ENCODE measurements around the gene MRPL3. TPM values are rescaled to one million over a fixed set of nuclear protein-coding genes. Genes with fewer than 3 reads are reported as not detected.

The MRPL3 gene
- polyA plus RNA-seq, 1 of the 3 experiments (the other 2 are of a cell fraction), result 73.7 TPM

- H3K9me3 ChIP-seq, result no peaks in the 10 kb centered on the region
- CTCF ChIA-PET, result no interaction called here
These were observed 80.7 kb downstream of the MRPL3 start for GRCh38 chr3:131421957-131422498.

GRCh38 chr3:131421301-131421700 lies 81.5 kb downstream of the MRPL3 start:
- Histone ChIP-seq H3K36me3 (replicated peaks in 1 of 2; ENCODE audit: control insufficient read depth in 1 of 2, insufficient read depth in 2 of 2, low read length in 1 of 2) (no peaks in the 10 kb centered on the region), H3K4me2 (no peak overlapping the region), H2AFZ (ENCODE audit: low read depth) (no peak overlapping the region), H3K9ac (no peak overlapping the region), H3K27me3 (ENCODE audit: insufficient read depth) (peaks cover 4% of the 10 kb centered on the region; the same call in 1 of the 2 replicates), H4K20me1 (ENCODE audit: insufficient read depth) (no peaks in the 10 kb centered on the region), H3K9me3 (no peaks in the 10 kb centered on the region), H3K9me2 (no peaks in the 10 kb centered on the region), H3K4me1 (ENCODE audit: control insufficient read depth in 1 of 2, insufficient read depth in 2 of 2, low read depth in 1 of 2, low read length in 1 of 2) (no peaks in the 10 kb centered on the region), H3K79me2 (ENCODE audit: insufficient read depth) (no peaks in the 10 kb centered on the region), H3K4me3 (ENCODE audit: low read depth in 2 of 2, low read length in 1 of 2) (no peak overlapping the region), H3F3A (replicated peaks; ENCODE audit: insufficient read depth) (no peaks in the 10 kb centered on the region), H3K27ac (ENCODE audit: low read depth in 2 of 2, low read length in 1 of 2) (no peak overlapping the region)
- POLR2A ChIA-PET, result no interaction called here
- TF ChIP-seq POLR2AphosphoS5 (IDR thresholded peaks at IDR 0.05; ENCODE audit: low read depth, low read length) (no peak), GATA2 (CRISPR knock-in tag; IDR thresholded peaks at IDR 0.05) (no peak), NRF1 (IDR thresholded peaks at IDR 0.05; ENCODE audit: low read depth, low read length) (no peak), PBX3 (IDR thresholded peaks at IDR 0.05) (no peak), SMC3 (IDR thresholded peaks at IDR 0.05; ENCODE audit: low read depth, low read length) (no peak), EP300 (IDR thresholded peaks at IDR 0.05; ENCODE audit: borderline replicate concordance in 1 of 2, low read depth in 1 of 2, low read length in 1 of 2) (no peak), FOXJ3 (CRISPR knock-in tag; IDR thresholded peaks at IDR 0.05) (no peak), EZH2phosphoT487 (IDR thresholded peaks at IDR 0.05; ENCODE audit: borderline replicate concordance, low read depth) (no peak), ZBTB33 (IDR thresholded peaks at IDR 0.05; ENCODE audit: borderline replicate concordance, low read depth) (no peak), MEF2A (IDR thresholded peaks at IDR 0.05; ENCODE audit: borderline replicate concordance, low read depth) (no peak), TEAD4 (IDR thresholded peaks at IDR 0.05; ENCODE audit: borderline replicate concordance, insufficient read depth) (no peak), RFX5 (IDR thresholded peaks at IDR 0.05; ENCODE audit: low read length) (no peak), IRF3 (IDR thresholded peaks at IDR 0.05; ENCODE audit: low read depth, low read length) (no peak)
- CTCF ChIA-PET, result no interaction called here
- no peak for DNase-seq
- WGBS (ENCODE audit: low lambda C conversion rate), result 33% methylated on average over 1 of the region's 1 CpG

More at GRCh38 chr3:131421957-131422498, 80.7 kb downstream of the MRPL3 start:
- Histone ChIP-seq H3K4me3 (ENCODE audit: low read depth in 2 of 2, low read length in 1 of 2) (no peak overlapping the region), H3K9ac (no peak overlapping the region), H4K20me1 (ENCODE audit: insufficient read depth) (no peaks in the 10 kb centered on the region), H2AFZ (ENCODE audit: low read depth) (no peak overlapping the region), H3K36me3 (replicated peaks in 1 of 2; ENCODE audit: control insufficient read depth in 1 of 2, insufficient read depth in 2 of 2, low read length in 1 of 2) (no peaks in the 10 kb centered on the region), H3K9me2 (no peaks in the 10 kb centered on the region), H3F3A (replicated peaks; ENCODE audit: insufficient read depth) (no peaks in the 10 kb centered on the region), H3K27ac (ENCODE audit: low read depth in 2 of 2, low read length in 1 of 2) (no peak overlapping the region), H3K4me1 (ENCODE audit: control insufficient read depth in 1 of 2, insufficient read depth in 2 of 2, low read depth in 1 of 2, low read length in 1 of 2) (no peaks in the 10 kb centered on the region), H3K4me2 (no peak overlapping the region), H3K79me2 (ENCODE audit: insufficient read depth) (no peaks in the 10 kb centered on the region), H3K27me3 (ENCODE audit: insufficient read depth) (peaks cover 4% of the 10 kb centered on the region; the same call in 1 of the 2 replicates)
- POLR2A ChIA-PET, result no interaction called here
- no peak for DNase-seq
- no peak for TF ChIP-seq MXI1 (IDR thresholded peaks at IDR 0.05; ENCODE audit: low read depth, low read length)
